Omental fat pad (tissue), 4 donors: ENCODE measurements around the gene LSM2. TPM values are rescaled to one million over a fixed set of nuclear protein-coding genes. Genes with fewer than 3 reads are reported as not detected.
"Not testable (repeated sequence)": the region's sequence is repeated elsewhere in the genome, so short reads cannot be mapped to it uniquely, and the experiment has no call there.

Experiments
- ATAC-seq: fragments of 150-250 bp; one replicate; pipeline ENCODE4 v1.9.1; 2016; ENCODE audit warnings: mild to moderate bottlenecking, moderate library complexity; ENCODE audit not compliant: low FRiP score
- DNase-seq: peaks from one replicate; pipeline ENCODE4 v3.0.0-alpha.2; 2019; ENCODE audit warnings: low spot score
- total RNA-seq, 4 donors: library from RNA; depleted of rRNA; stranded (reverse); fragments of >200 nt; gene quantifications; one replicate each; pipeline ENCODE4 v1.1.0, GENCODE V29; 2016
- TF ChIP-seq, protein P1 (sequence below), 3 donors: fragments of 450-650 bp; IDR thresholded peaks; one replicate each; pipeline ENCODE4 v1.5.1; 2016 to 2017; ENCODE audit warnings: antibody characterized with exemption in 3 of 3, mild to moderate bottlenecking in 3 of 3, moderate library complexity in 2 of 3

Gene LSM2
- total RNA-seq = 10 to 100 TPM; 19.8 to 35.1 (median 30.4) TPM

DNA sequence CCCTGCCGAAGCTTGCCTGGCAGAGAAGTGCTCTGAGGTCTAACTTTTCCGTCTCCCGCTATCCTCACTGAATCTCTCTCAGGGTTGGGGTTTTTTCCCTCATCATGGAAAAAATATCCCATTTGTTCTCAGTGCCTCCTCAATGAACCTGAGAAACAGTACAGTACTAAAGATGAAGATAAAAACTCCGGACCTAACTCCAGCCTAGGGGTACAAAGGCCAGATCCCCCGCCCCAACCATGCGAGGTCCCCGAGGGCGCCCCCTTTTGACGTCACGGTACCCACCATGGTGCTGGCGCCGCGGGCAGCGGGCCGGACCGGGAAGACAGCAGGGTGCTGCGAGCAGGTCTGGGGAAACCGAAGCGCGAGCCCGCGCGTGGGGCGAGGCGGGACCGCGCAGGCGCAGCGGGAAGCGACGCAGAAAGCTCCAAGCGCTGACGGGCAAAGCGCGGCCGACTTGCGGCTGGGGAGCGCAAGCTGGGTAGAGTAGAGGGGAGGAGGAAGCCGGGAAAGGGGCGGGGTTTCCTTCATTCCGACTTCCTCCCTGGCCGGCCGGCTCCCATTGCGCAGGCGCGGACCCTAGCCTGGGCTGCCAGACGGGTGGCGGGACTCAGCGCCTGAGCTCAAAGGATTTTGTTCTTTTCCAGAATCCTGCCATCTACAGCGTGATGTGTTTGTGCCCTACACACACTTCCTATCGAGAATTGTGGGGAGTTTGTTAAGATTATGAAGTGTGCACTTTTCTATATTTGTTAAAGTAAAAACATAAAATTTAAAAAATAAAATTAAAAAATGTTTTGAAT is at the start of gene LSM2:
Gene LSM2, minus strand, starts transcription at position 497 of the 803 bp plus-strand sequence. Its CDS starts 209 bp downstream, at position 288.
- ATAC-seq (peak; percentile 93), DNase-seq (peak; percentile 89)
- TF ChIP-seq, protein P1, sequence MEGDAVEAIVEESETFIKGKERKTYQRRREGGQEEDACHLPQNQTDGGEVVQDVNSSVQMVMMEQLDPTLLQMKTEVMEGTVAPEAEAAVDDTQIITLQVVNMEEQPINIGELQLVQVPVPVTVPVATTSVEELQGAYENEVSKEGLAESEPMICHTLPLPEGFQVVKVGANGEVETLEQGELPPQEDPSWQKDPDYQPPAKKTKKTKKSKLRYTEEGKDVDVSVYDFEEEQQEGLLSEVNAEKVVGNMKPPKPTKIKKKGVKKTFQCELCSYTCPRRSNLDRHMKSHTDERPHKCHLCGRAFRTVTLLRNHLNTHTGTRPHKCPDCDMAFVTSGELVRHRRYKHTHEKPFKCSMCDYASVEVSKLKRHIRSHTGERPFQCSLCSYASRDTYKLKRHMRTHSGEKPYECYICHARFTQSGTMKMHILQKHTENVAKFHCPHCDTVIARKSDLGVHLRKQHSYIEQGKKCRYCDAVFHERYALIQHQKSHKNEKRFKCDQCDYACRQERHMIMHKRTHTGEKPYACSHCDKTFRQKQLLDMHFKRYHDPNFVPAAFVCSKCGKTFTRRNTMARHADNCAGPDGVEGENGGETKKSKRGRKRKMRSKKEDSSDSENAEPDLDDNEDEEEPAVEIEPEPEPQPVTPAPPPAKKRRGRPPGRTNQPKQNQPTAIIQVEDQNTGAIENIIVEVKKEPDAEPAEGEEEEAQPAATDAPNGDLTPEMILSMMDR (IDR thresholded peaks at IDR 0.05) = peak in 1 of 3 donors; percentile 30

- not testable (repeated sequence) for ATAC-seq, DNase-seq
Observed at GRCh38 chr6:31851980-31852718, 45.4 kb upstream of the LSM2 start.

DNA sequence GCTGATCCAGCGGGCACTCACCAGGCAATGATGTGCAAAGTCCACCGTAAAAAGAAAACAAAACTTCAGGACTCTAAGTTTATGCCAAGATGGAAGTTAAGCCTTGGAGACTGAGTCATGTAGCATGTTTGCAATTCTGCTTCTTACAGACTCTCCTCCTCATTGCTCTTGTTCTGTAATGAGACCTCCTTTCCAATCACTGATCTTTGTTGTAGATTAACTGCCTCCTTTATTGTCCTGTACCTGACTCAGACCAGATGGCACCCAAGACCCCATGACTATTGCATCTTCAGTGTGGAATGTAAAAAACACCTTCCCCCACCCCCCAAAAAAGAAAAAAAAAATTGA is 44.7 kb upstream of the LSM2 start:
- TF ChIP-seq, protein P1 (IDR thresholded peaks at IDR 0.05) = no peak
- ATAC-seq = no peak
- DNase-seq = no peak

DNA sequence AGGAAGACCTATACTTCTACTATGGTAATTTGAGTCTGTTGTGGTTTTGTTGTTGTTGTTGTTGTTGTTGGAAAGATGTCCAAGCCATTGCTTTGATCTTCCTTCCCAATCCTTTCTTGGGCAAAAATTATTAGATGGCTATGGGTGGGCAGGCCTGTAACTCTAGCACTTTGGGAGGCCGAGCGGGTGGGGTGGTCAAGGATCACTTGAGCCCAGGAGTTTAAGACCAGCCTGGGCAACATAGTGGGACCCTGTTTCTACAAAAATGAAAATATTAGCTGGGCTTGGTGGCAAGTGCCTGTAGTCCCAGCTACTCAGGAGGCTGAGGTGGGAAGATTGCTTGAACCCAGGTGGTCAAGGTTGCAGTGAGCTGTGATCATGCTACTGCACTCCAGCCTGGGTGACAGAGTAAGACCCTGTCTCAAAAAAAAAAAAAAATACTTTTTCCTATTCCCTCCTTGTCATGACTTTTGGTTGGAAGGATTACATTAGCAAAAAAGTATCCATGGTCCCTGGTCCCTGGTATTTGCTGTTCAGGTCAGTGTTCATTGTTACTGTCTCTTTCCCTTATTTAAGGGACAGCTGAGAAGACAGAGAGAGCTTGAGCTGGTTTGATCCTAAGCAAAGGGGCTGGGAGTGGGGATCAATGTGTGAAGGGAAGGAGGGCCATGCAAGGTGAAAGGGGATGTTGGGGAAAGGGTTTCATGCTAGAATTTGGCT is 44.2 kb upstream of the LSM2 start:
- no peak for DNase-seq
- ATAC-seq = no peak
- TF ChIP-seq, protein P1 (IDR thresholded peaks at IDR 0.05) = no peak

GRCh38 chr6:31847276-31847978 is 40.7 kb upstream of the LSM2 start:
- TF ChIP-seq, protein P1 (IDR thresholded peaks at IDR 0.05) = no peak

GRCh38 chr6:31844507-31844906 is 37.7 kb upstream of the LSM2 start:
- no peak for ATAC-seq
- TF ChIP-seq, protein P1 (IDR thresholded peaks at IDR 0.05) = no peak
- DNase-seq = no peak

More at GRCh38 chr6:31847276-31847978, 40.7 kb upstream of the LSM2 start:
- ATAC-seq (no peak), DNase-seq (no peak)
